ENCODE results near the gene SV2C. TPM values are rescaled to one million over a fixed set of nuclear protein-coding genes. Genes with fewer than 3 reads are reported as not detected.

SV2C gene
- total RNA-seq, 1 donor from 2014 or later: 0.15 TPM

DNA sequence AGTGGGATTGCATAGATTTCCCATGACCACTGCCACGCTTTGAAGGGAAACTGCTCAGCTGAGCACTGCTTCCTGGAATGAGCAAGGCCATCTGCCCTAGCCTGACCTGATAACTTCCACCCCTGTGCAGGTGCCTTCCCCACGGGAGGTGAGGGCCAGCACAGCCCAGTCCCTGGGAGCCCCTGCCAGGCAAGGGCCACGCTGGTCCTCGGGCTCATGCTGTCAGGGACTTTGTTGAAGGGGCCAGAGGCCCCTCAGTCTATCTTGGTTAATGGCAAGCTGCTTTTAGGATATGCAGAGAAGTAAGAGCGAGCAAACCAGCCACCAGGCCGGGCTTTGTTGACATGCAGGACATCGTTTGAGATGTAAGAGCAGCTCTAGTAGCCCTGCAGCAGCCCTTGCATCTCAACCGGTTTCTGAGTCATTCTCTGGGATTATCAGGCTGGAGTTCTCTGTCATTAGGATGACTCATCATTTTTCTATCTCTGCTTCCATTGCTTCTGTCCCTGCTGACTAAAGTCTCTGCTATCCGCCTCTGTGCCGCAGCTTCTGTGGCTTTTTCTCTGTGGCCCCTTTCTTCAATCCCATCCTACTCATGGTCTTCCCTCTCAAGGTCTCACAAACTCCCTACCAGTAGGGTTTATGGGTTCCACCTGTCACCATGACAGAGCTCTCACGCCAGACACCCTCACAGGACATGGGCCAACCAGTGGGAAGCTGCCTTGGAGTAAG lies 289.3 kb downstream of the SV2C start:
- no peaks in the 10 kb centered on the region for H3K36me3 Mint-ChIP-seq (ENCODE audit: low read depth, unreplicated experiment)
- H3K27me3 Mint-ChIP-seq (ENCODE audit: unreplicated experiment): peaks cover 2% of the 10 kb centered on the region
- DNase-seq (ENCODE audit: low spot score): no peak
- H3K4me3 Mint-ChIP-seq (ENCODE audit: unreplicated experiment): no peak overlapping the region
- H3K27ac Mint-ChIP-seq (ENCODE audit: unreplicated experiment): no peak overlapping the region
- TF ChIP-seq, protein P1, sequence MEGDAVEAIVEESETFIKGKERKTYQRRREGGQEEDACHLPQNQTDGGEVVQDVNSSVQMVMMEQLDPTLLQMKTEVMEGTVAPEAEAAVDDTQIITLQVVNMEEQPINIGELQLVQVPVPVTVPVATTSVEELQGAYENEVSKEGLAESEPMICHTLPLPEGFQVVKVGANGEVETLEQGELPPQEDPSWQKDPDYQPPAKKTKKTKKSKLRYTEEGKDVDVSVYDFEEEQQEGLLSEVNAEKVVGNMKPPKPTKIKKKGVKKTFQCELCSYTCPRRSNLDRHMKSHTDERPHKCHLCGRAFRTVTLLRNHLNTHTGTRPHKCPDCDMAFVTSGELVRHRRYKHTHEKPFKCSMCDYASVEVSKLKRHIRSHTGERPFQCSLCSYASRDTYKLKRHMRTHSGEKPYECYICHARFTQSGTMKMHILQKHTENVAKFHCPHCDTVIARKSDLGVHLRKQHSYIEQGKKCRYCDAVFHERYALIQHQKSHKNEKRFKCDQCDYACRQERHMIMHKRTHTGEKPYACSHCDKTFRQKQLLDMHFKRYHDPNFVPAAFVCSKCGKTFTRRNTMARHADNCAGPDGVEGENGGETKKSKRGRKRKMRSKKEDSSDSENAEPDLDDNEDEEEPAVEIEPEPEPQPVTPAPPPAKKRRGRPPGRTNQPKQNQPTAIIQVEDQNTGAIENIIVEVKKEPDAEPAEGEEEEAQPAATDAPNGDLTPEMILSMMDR (IDR thresholded peaks at IDR 0.05; ENCODE audit: unreplicated experiment): no peak
- H3K4me1 Mint-ChIP-seq (ENCODE audit: unreplicated experiment): peaks cover 24% of the 10 kb centered on the region
- H3K9me3 Mint-ChIP-seq (ENCODE audit: unreplicated experiment): no peaks in the 10 kb centered on the region

DNA sequence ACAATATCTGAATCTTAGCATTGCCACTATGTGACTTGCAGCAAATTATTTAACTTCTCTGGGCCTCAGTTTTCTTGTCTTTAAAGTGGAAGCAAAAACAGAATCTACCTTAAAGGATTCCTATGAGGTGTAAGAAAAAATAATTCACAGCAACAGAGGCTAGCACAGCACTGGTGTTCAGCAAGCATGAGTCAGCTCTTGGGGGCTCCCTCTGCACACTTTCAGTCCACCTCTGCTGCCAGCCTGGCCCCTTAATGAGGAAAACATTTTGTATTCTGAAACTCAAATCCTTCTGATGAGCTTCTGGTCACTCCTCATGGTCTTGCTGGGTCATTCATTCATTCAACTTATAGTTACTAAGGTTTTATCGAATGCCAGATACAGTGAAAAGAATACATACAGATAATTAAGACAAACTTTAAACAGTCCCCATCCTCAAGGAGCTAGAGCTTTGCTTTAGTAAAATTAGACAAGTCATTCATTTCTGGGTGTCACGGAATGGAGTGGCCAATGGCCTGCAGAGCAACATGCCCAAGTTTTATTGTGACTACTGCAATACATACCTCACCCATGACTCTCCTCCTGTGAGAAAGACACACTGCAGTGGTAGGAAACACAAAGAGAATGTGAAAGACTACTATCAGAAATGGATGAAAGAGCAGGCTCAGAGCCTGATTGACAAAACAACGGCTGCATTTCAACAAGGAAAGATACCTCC lies 293.1 kb downstream of the SV2C start:
- no peak overlapping the region for H3K27ac Mint-ChIP-seq (ENCODE audit: unreplicated experiment)
- no peak overlapping the region for H3K4me3 Mint-ChIP-seq (ENCODE audit: unreplicated experiment)
- DNase-seq (ENCODE audit: low spot score): no peak
- TF ChIP-seq, protein P1 (IDR thresholded peaks at IDR 0.05; ENCODE audit: unreplicated experiment): no peak
- H3K9me3 Mint-ChIP-seq (ENCODE audit: unreplicated experiment): no peaks in the 10 kb centered on the region
- peaks cover 5% of the 10 kb centered on the region for H3K27me3 Mint-ChIP-seq (ENCODE audit: unreplicated experiment)
- no peaks in the 10 kb centered on the region for H3K36me3 Mint-ChIP-seq (ENCODE audit: low read depth, unreplicated experiment)
- peaks cover 31% of the 10 kb centered on the region for H3K4me1 Mint-ChIP-seq (ENCODE audit: unreplicated experiment)

DNA sequence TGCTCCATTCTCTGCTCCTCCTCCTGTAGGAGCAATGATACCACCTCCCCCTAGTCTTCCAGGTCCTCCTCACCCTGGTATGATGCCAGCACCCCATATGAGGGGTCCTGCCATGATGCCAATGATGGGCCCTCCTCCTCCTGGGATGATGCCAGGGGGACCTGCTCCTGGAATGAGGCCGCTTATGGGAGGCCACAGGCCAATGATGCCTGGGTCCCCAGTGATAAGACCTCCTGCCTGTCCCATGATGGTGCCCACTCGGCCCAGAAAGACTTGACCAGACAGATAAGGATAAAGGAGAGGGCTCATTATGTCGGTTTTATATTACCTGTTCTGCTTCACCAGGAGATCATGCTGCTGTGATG lies 293.7 kb downstream of the SV2C start:
- H3K36me3 Mint-ChIP-seq (ENCODE audit: low read depth, unreplicated experiment): no peaks in the 10 kb centered on the region
- peaks cover 31% of the 10 kb centered on the region for H3K4me1 Mint-ChIP-seq (ENCODE audit: unreplicated experiment)
- TF ChIP-seq, protein P1 (IDR thresholded peaks at IDR 0.05; ENCODE audit: unreplicated experiment): no peak
- no peak overlapping the region for H3K4me3 Mint-ChIP-seq (ENCODE audit: unreplicated experiment)
- no peaks in the 10 kb centered on the region for H3K9me3 Mint-ChIP-seq (ENCODE audit: unreplicated experiment)
- no peak for DNase-seq (ENCODE audit: low spot score)
- H3K27ac Mint-ChIP-seq (ENCODE audit: unreplicated experiment): no peak overlapping the region
- H3K27me3 Mint-ChIP-seq (ENCODE audit: unreplicated experiment): peaks cover 5% of the 10 kb centered on the region

DNA sequence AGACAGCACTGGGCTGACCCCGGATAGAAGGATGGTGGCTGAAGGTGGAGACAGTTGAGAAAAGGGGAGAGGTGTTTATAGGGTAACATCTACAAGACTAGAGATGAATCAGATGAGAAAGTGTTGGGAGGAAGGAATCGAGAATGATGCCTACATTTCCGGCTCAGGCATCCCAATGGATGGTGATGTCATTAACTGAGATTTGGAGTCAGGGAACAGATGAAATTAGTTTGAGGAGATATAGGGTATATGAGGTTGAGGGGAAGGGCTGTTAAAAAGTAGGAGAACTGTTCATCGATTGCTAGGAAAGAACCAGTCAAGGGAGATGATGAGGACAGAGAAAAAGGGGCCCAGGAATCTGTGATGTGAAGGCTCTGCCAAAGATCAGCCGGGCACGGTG lies 295.2 kb downstream of the SV2C start:
- no peaks in the 10 kb centered on the region for H3K36me3 Mint-ChIP-seq (ENCODE audit: low read depth, unreplicated experiment)
- H3K27ac Mint-ChIP-seq (ENCODE audit: unreplicated experiment): no peak overlapping the region

More for the DNA sequence above, 295.2 kb downstream of the SV2C start:
- DNase-seq (ENCODE audit: low spot score): no peak
- H3K4me3 Mint-ChIP-seq (ENCODE audit: unreplicated experiment): no peak overlapping the region
- H3K9me3 Mint-ChIP-seq (ENCODE audit: unreplicated experiment): no peaks in the 10 kb centered on the region
- TF ChIP-seq, protein P1 (IDR thresholded peaks at IDR 0.05; ENCODE audit: unreplicated experiment): no peak
- peaks cover 8% of the 10 kb centered on the region for H3K27me3 Mint-ChIP-seq (ENCODE audit: unreplicated experiment)
- peaks cover 28% of the 10 kb centered on the region for H3K4me1 Mint-ChIP-seq (ENCODE audit: unreplicated experiment)
